Stomach (tissue), 9 donors: ENCODE measurements around the gene KLHL18. TPM values are rescaled to one million over a fixed set of nuclear protein-coding genes. Genes with fewer than 3 reads are reported as not detected.
"Not testable (repeated sequence)": the region's sequence is repeated elsewhere in the genome, so short reads cannot be mapped to it uniquely, and the experiment has no call there.

Experiments used
- DNase-seq, 2 donors: peaks; one replicate each; pipeline versions ENCODE4 v3.0.0 to v3.0.0-alpha.2; 2013 to 2019
- H3K27ac ChIP-seq, 5 donors: fragments of 200-600 bp in 4 of 5; sonication (generic) in 4 of 5; one replicate each; pipeline ENCODE4 v1.5.1; 2013 to 2019; ENCODE audit warnings: mild to moderate bottlenecking in 1 of 5, moderate library complexity in 1 of 5
- H3K27me3 ChIP-seq, 3 donors: fragments of 200-600 bp; sonication (generic); one replicate each; pipeline ENCODE4 v1.5.1; 2017 to 2019; ENCODE audit warnings: mixed run types in 1 of 3
- H3K36me3 ChIP-seq, 4 donors: fragments of 200-600 bp; sonication (generic); 1 replicate in 3 of 4; 2 replicates in 1 of 4; pipeline ENCODE4 v1.5.1; 2016 to 2019
- H3K4me1 ChIP-seq, 4 donors: fragments of 200-600 bp; sonication (generic); one replicate each; pipeline ENCODE4 v1.5.1; 2016 to 2019
- H3K4me3 ChIP-seq, 4 donors: fragments of 200-600 bp; sonication (generic) in 3 of 4; one replicate each; pipeline ENCODE4 v1.5.1; 2016 to 2019; ENCODE audit warnings: mild to moderate bottlenecking in 1 of 4
- H3K9me3 ChIP-seq, 4 donors: fragments of 200-600 bp; sonication (generic); one replicate each; pipeline ENCODE4 v1.5.1; 2016 to 2019
- EP300 ChIP-seq: sonication (generic); formaldehyde crosslinking; IDR thresholded peaks from one replicate; pipeline ENCODE4 v1.6.1; 2017; ENCODE audit warnings: antibody characterized with exemption
- POLR2A ChIP-seq, 4 donors: fragments of 450-650 bp; IDR thresholded peaks; one replicate each; pipeline ENCODE4 v1.6.1; 2016; ENCODE audit warnings: antibody characterized with exemption in 4 of 4, control low read depth in 2 of 4, mild to moderate bottlenecking in 1 of 4, moderate library complexity in 1 of 4
- POLR2AphosphoS5 ChIP-seq, 3 donors: sonication (generic); formaldehyde crosslinking; IDR thresholded peaks; one replicate each; pipeline ENCODE4 v1.6.1; 2016; ENCODE audit warnings: antibody characterized with exemption in 3 of 3
- WGBS, 5 donors: extraction: QIAGEN DNeasy Blood & Tissue Kit in 3 of 5; methylation state at CpG; one replicate each; pipeline versions ENCODE4 v1.1.5 to v1.1.7; 2013 to 2018; 5-methylcytosine and 5-hydroxymethylcytosine counted together
- intact Hi-C: fragments of 100-400 bp; cut with DNase I; formaldehyde crosslinking; loops from one replicate; pipeline ENCODE4 v1.15.1; 2023; ENCODE audit warnings: low total_unique reads
- polyA plus RNA-seq, 3 donors: library from polyadenylated mRNA; stranded (reverse); fragments of 200-250 nt; gene quantifications; one replicate each; pipeline ENCODE4 v1.2.3, GENCODE V29; 2013
- total RNA-seq, 5 donors: library from RNA; depleted of rRNA; stranded (reverse); fragments of >200 nt; gene quantifications; one replicate each; pipeline versions ENCODE4 v1.1.0 to v1.2.3, GENCODE V29; 2014 to 2016
- TF ChIP-seq, protein P1 (sequence below), 7 experiments: fragments of 450-650 bp in 4 of 7; fragments of 200-600 bp in 3 of 7; sonication (generic) in 3 of 7; IDR thresholded peaks; one replicate each; pipeline ENCODE4 v1.5.1; 2016 to 2019; ENCODE audit warnings: antibody characterized with exemption in 7 of 7, control low read depth in 2 of 7, mild to moderate bottlenecking in 1 of 7
- donor health status: healthy with polysubstance abuse.
- donor health status: Bipolar disorder and iron deficiency.
- donor health status: healthy.

The KLHL18 gene
- total and polyA plus RNA-seq, 8 donors, result 7.6 to 29.8 (median 17.6) TPM

DNA sequence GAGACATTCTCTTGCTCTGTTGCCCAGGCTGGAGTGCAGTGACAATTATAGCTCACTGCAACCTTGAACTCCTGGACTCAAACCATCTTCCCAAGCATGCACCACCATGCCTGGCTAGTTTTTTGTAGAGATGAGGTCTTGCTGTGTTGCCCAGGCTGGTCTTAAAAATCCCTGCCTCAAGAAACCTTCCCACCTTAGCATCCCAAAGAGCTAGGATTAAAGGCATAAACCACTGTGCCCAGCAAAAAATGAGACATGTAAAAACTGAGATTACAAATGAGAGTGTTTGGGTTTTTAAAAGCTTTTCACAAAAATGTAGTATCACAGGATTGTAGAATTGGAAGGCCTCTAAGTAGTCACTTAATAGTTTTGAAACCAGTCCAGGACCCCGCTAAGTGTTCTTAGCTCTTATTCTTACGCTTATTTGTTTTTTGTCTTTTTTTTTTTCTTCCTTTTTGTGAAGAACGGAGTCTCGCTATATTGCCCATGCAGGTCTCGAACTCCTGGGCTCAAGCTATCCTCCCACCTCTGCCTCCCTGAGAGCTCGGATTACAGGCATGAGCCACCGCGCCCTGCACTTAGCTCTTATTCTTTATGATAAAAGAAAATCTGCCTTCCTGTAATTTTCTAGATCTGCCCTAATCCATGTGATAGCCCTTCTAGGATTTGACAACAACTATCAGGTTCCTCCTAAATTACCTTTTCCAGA is 31.5 kb downstream of the KLHL18 start:
- Histone ChIP-seq H3K4me3 (no peak overlapping the region), H3K27me3 (no peaks in the 10 kb centered on the region), H3K27ac (peak overlapping the region in 1 of 5 donors; percentile 56), H3K4me1 (peaks cover 0 to 35% (median 14%) of the 10 kb centered on the region in 4 donors), H3K36me3 (peaks cover 0 to 6% (median under 1%) of the 10 kb centered on the region in 4 donors), H3K9me3 (no peaks in the 10 kb centered on the region)
- DNase-seq, result no peak
- no peak for TF ChIP-seq POLR2A (IDR thresholded peaks at IDR 0.05)
- TF ChIP-seq EP300, result no peak
- TF ChIP-seq, protein P1, sequence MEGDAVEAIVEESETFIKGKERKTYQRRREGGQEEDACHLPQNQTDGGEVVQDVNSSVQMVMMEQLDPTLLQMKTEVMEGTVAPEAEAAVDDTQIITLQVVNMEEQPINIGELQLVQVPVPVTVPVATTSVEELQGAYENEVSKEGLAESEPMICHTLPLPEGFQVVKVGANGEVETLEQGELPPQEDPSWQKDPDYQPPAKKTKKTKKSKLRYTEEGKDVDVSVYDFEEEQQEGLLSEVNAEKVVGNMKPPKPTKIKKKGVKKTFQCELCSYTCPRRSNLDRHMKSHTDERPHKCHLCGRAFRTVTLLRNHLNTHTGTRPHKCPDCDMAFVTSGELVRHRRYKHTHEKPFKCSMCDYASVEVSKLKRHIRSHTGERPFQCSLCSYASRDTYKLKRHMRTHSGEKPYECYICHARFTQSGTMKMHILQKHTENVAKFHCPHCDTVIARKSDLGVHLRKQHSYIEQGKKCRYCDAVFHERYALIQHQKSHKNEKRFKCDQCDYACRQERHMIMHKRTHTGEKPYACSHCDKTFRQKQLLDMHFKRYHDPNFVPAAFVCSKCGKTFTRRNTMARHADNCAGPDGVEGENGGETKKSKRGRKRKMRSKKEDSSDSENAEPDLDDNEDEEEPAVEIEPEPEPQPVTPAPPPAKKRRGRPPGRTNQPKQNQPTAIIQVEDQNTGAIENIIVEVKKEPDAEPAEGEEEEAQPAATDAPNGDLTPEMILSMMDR (IDR thresholded peaks at IDR 0.05), result no peak
- no peak for TF ChIP-seq POLR2AphosphoS5 (IDR thresholded peaks at IDR 0.05)
- intact Hi-C loops, result no loop called here
- 88 to 93% (median 91%) methylated on average over 8 of the region's 8 CpGs for WGBS, 5 donors

DNA sequence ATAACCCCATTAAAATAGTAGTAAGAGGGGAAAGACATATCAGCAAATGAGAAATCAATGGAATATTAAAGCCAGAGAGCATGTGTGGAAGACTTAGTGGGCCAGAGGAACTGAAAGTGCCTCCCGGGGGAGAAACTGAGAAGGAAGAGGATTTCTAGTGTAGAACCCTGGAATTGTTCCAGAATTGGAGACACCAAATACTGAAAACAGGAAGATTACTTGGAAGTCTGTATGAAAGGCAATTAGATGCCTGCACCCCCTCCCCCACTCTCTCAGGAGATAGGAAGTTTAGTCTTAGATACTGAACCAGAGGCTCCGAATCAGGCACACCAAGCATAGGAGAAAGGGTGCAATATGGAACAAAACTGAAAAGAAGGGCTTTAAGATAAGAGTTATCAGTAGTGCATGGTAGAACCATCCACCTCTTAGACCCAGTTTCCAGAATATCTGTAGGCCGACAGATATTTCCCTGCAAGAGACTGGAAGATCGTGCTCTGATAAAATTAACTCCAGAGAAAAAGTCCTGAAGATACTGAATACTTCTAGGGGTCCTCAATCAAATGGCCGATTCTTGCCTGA is 32.4 kb downstream of the KLHL18 start:
- no peak for TF ChIP-seq EP300
- TF ChIP-seq, protein P1 (IDR thresholded peaks at IDR 0.05), result no peak
- no peak for TF ChIP-seq POLR2A (IDR thresholded peaks at IDR 0.05)
- TF ChIP-seq POLR2AphosphoS5 (IDR thresholded peaks at IDR 0.05), result no peak
- Histone ChIP-seq H3K36me3 (peaks cover under 1 to 14% (median 9%) of the 10 kb centered on the region in 4 donors), H3K27ac (peak overlapping the region in 1 of 5 donors; percentile 56), H3K4me3 (no peak overlapping the region), H3K27me3 (no peaks in the 10 kb centered on the region), H3K9me3 (no peaks in the 10 kb centered on the region), H3K4me1 (peaks cover 0 to 39% (median 14%) of the 10 kb centered on the region in 4 donors)
- DNase-seq, result peak in 1 of 2 donors; percentile 47
- intact Hi-C loops, result no loop called here
- 71 to 79% (median 74%) methylated on average over 5 of the region's 5 CpGs for WGBS, 5 donors

DNA sequence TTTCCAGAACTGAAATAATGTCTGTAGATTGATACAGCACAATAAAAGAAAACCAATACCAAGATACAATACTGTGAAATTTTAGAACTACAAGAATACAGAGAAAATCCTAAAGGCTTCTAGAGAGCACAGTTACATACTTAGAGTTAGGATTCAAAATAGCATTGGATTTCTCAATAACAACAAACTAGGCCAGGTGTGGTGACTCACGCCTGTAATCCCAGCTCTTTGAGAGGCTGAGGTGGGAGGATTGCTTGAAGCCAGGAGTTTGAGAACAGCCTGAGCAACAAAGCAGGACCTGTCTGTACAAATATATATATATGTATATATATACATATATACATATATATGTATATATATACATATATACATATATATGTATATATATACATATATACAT is 33.4 kb downstream of the KLHL18 start:
- H3K9me3 ChIP-seq, H3K27ac ChIP-seq, H3K27me3 ChIP-seq, DNase-seq, H3K4me3 ChIP-seq, intact Hi-C loops: not testable (repeated sequence)
- Histone ChIP-seq H3K4me1 (peaks cover 0 to 39% (median 14%) of the 10 kb centered on the region in 4 donors), H3K36me3 (peaks cover 5 to 20% (median 19%) of the 10 kb centered on the region in 4 donors)
- 87 to 100% (median 94%) methylated on average over 1 of the region's 1 CpG for WGBS, 5 donors

DNA sequence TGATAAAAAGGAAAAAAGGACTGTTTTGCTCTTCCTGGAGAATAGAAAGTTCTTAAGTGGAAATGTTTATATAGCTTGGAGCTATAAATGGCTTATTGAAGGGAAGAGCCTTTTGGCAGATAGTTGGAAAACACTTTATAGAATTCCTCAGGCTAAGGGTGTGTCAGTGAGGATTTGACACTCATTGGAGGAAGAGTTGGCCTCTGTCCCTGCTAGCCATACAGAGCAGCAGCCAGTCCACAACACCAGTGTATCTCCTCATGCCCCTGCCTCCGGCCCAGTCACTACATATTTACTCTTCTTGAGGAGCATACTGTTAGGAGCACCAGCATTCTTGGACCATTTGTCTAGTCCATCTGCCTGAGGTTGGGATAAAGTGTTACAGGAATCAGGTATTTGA is 36.2 kb downstream of the KLHL18 start:
- Histone ChIP-seq H3K4me3 (no peak overlapping the region), H3K9me3 (no peaks in the 10 kb centered on the region), H3K4me1 (peaks cover 0 to 36% (median 14%) of the 10 kb centered on the region in 4 donors), H3K36me3 (peaks cover 27 to 47% (median 47%) of the 10 kb centered on the region in 4 donors), H3K27ac (no peak overlapping the region), H3K27me3 (no peaks in the 10 kb centered on the region)
- DNase-seq, result no peak
- 52 to 72% (median 62%) methylated on average over 1 of the region's 1 CpG for WGBS, 5 donors
- intact Hi-C loops, result no loop called here
- TF ChIP-seq POLR2AphosphoS5 (IDR thresholded peaks at IDR 0.05) (no peak), EP300 (no peak), POLR2A (IDR thresholded peaks at IDR 0.05) (no peak)
- TF ChIP-seq, protein P1 (IDR thresholded peaks at IDR 0.05), result no peak

DNA sequence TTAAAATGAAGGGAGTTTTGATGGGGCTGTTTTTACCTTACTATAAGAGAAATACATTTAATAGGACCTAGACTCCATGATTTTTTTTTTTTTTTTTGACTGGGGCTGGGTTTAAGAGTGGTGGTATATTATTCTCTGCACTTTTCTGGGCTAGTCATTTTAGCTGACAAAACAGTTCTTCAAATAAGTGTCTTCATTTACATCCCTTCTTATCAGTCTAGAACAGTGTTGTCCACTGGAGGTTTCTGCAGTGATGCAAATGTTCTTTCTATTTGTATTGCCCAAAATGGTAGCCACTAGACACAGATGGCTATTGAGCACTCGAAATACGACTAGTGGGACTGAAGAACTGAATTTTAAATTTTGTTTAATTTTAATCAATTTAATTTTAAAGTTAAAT is 37.2 kb downstream of the KLHL18 start:
- no peak overlapping the region for H3K4me3 ChIP-seq
- H3K27me3 ChIP-seq, result no peaks in the 10 kb centered on the region
- 46 to 71% (median 48%) methylated on average over 2 of the region's 2 CpGs for WGBS, 5 donors
- peaks cover 30 to 55% (median 54%) of the 10 kb centered on the region in 4 donors for H3K36me3 ChIP-seq
- DNase-seq, result no peak
- H3K4me1 ChIP-seq, result peaks cover 0 to 25% (median 5%) of the 10 kb centered on the region in 4 donors
- no peak overlapping the region for H3K27ac ChIP-seq
- TF ChIP-seq, protein P1 (IDR thresholded peaks at IDR 0.05), result no peak
- TF ChIP-seq POLR2AphosphoS5 (IDR thresholded peaks at IDR 0.05), result no peak
- TF ChIP-seq EP300, result no peak
- TF ChIP-seq POLR2A (IDR thresholded peaks at IDR 0.05), result no peak
- no peaks in the 10 kb centered on the region for H3K9me3 ChIP-seq
- intact Hi-C loops, result no loop called here
